Osteoblast (primary cell): ENCODE results near the gene MLH3. TPM values are rescaled to one million over a fixed set of nuclear protein-coding genes. Genes with fewer than 3 reads are reported as not detected.
"Not testable (repeated sequence)": the region's sequence is repeated elsewhere in the genome, so short reads cannot be mapped to it uniquely, and the experiment has no call there.

Experiments used
- DNase-seq: peaks from one replicate; pipeline ENCODE4 v3.0.0; 2011; ENCODE audit warnings: low spot score, mixed read lengths; ENCODE audit not compliant: insufficient read length; ENCODE audit errors: missing footprints
- H2AFZ ChIP-seq: 2 replicates; pipeline ENCODE4 v1.6.0; 2011; ENCODE audit warnings: mild to moderate bottlenecking, low read length
- H3K27ac ChIP-seq: 2 replicates; pipeline ENCODE4 v1.5.1; 2011; ENCODE audit warnings: mild to moderate bottlenecking, low read depth, low read length, moderate library complexity
- H3K27me3 ChIP-seq: 2 replicates; pipeline ENCODE4 v1.6.0; 2012; ENCODE audit warnings: mild to moderate bottlenecking, control low read depth, inconsistent platforms, low read length, moderate library complexity; ENCODE audit not compliant: insufficient read depth
- H3K36me3 ChIP-seq: 2 replicates; pipeline ENCODE4 v1.5.1; 2011; ENCODE audit warnings: mild to moderate bottlenecking, low read length, control low read depth, moderate library complexity; ENCODE audit not compliant: insufficient read depth
- H3K4me1 ChIP-seq: 2 replicates; pipeline ENCODE4 v1.5.1; 2011; ENCODE audit warnings: mild to moderate bottlenecking, low read length, control low read depth, moderate library complexity; ENCODE audit not compliant: insufficient read depth
- H3K4me2 ChIP-seq: 2 replicates; pipeline ENCODE4 v1.6.0; 2011; ENCODE audit warnings: mild to moderate bottlenecking, low read length; ENCODE audit not compliant: insufficient read depth
- H3K4me3 ChIP-seq: fragments of 200-600 bp; sonication (generic); 3 replicates; pipeline ENCODE4 v1.5.1; 2012; ENCODE audit warnings: mild to moderate bottlenecking, low read length, inconsistent platforms; ENCODE audit not compliant: insufficient read depth
- H3K79me2 ChIP-seq: 2 replicates; pipeline ENCODE4 v1.6.0; 2012; ENCODE audit warnings: mild to moderate bottlenecking, low read length, control low read depth, inconsistent platforms; ENCODE audit not compliant: insufficient read depth
- H3K9me3 ChIP-seq: 2 replicates; pipeline ENCODE4 v1.5.1; 2011; ENCODE audit warnings: low read depth, low read length, control low read depth
- H4K20me1 ChIP-seq: 2 replicates; pipeline ENCODE4 v1.6.0; 2012; ENCODE audit warnings: mild to moderate bottlenecking, low read length, control low read depth; ENCODE audit not compliant: insufficient read depth
- CTCF ChIP-seq: IDR thresholded peaks from 2 replicates; pipeline ENCODE4 v1.5.1; 2011; ENCODE audit warnings: mild to moderate bottlenecking, low read depth, low read length, moderate library complexity; ENCODE audit errors: extremely low read depth
- total RNA-seq: library from RNA; depleted of rRNA; stranded (reverse); fragments of >200 nt; gene quantifications from 2 replicates; pipeline ENCODE4 v1.2.3, GENCODE V29; 2012

MLH3 gene
- total RNA-seq, 1 donor: 40.5 TPM

- Histone ChIP-seq H3K79me2 (peaks cover 34% of the 10 kb centered on the region), H4K20me1 (peaks cover 6% of the 10 kb centered on the region), H3K27me3 (no peaks in the 10 kb centered on the region), H3K4me2 (peak overlapping the region; percentile 90), H3K4me3 (peak overlapping the region; percentile 98), H3K4me1 (peaks cover 8% of the 10 kb centered on the region), H3K36me3 (peaks cover 36% of the 10 kb centered on the region), H2AFZ (peak overlapping the region; percentile 98), H3K9me3 (no peaks in the 10 kb centered on the region), H3K27ac (peak overlapping the region; percentile 73)
- TF ChIP-seq CTCF: no peak
- no peak for DNase-seq
Observed at GRCh38 chr14:75003250-75004027, 47.8 kb downstream of the MLH3 start.

- Histone ChIP-seq H2AFZ (peak within 1 kb of the TSS; percentile 98), H3K4me3 (peak within 1 kb of the TSS; percentile 98), H3K4me1 (peaks cover 8% of the 10 kb centered on the region), H3K4me2 (peak within 1 kb of the TSS; percentile 90), H3K36me3 (peaks cover 28% of the 10 kb centered on the region), H3K27ac (peak within 1 kb of the TSS; percentile 73), H3K27me3 (no peaks in the 10 kb centered on the region), H3K79me2 (peaks cover 33% of the 10 kb centered on the region), H3K9me3 (no peaks in the 10 kb centered on the region), H4K20me1 (peaks cover 6% of the 10 kb centered on the region)
- TF ChIP-seq CTCF: no peak
- DNase-seq: peak; percentile 96
Observed at GRCh38 chr14:75002392-75003249, 48.6 kb downstream of the MLH3 start, which contains the start of gene EIF2B2. EIF2B2 (plus strand) TSS chr14:75002921; CDS start chr14:75002991, 70 bp downstream.

- H3K9me3 ChIP-seq: no peaks in the 10 kb centered on the region
- peaks cover 8% of the 10 kb centered on the region for H3K4me1 ChIP-seq
- peaks cover 28% of the 10 kb centered on the region for H3K79me2 ChIP-seq
- DNase-seq: no peak
- H2AFZ ChIP-seq: peak overlapping the region; percentile 98
- H3K4me2 ChIP-seq: peak overlapping the region; percentile 90
- TF ChIP-seq CTCF: no peak
- peak overlapping the region; percentile 73 for H3K27ac ChIP-seq
- no peaks in the 10 kb centered on the region for H3K27me3 ChIP-seq
- H4K20me1 ChIP-seq: peaks cover 4% of the 10 kb centered on the region
- H3K36me3 ChIP-seq: peaks cover 21% of the 10 kb centered on the region
- peak overlapping the region; percentile 98 for H3K4me3 ChIP-seq
Observed at GRCh38 chr14:75001899-75002298, 49.4 kb downstream of the MLH3 start.

GRCh38 chr14:75001261-75001660 is 50.0 kb downstream of the MLH3 start:
- no peak overlapping the region for H3K4me2 ChIP-seq
- H3K27ac ChIP-seq: no peak overlapping the region
- peaks cover 25% of the 10 kb centered on the region for H3K79me2 ChIP-seq

GRCh38 chr14:74995781-74996180 is 55.5 kb downstream of the MLH3 start:
- not testable (repeated sequence) for H3K4me2 ChIP-seq

More at GRCh38 chr14:75001261-75001660, 50.0 kb downstream of the MLH3 start:
- H2AFZ ChIP-seq: no peak overlapping the region
- H3K4me3 ChIP-seq: no peak overlapping the region
- DNase-seq: no peak
- TF ChIP-seq CTCF: no peak
- H3K4me1 ChIP-seq: peaks cover 8% of the 10 kb centered on the region
- no peaks in the 10 kb centered on the region for H3K27me3 ChIP-seq
- H3K9me3 ChIP-seq: no peaks in the 10 kb centered on the region
- H3K36me3 ChIP-seq: peaks cover 14% of the 10 kb centered on the region
- H4K20me1 ChIP-seq: peaks cover 4% of the 10 kb centered on the region

More at GRCh38 chr14:74995781-74996180, 55.5 kb downstream of the MLH3 start:
- H3K27me3 ChIP-seq, H3K9me3 ChIP-seq, H3K36me3 ChIP-seq, H3K27ac ChIP-seq, H3K4me1 ChIP-seq, H3K4me3 ChIP-seq, H3K79me2 ChIP-seq, H2AFZ ChIP-seq, DNase-seq, H4K20me1 ChIP-seq: not testable (repeated sequence)
